ENCODE data around the gene NUSAP1.
"Not testable (repeated sequence)": the region's sequence is repeated elsewhere in the genome, so short reads cannot be mapped to it uniquely, and the experiment has no call there.

Gene NUSAP1

DNA sequence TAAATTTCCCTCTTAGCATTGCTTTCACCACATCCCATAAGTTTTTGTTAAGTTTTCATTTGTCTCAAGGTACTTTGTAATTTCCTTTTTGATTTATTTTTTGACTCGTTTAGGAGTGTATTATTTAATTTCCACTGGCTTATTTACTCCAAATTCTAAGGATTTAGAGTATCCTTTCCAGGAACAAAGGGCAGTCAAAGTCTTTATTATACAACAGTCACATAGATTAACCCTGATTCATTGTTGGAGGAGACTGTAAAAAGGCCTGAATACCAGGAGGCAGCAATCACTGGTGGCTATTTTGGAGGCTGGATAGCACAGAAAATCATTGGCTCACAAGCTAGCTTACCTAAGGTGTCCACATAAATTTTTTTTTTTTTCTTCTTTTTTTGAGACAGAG is 40.2 kb upstream of the NUSAP1 start:
- H3K27ac ChIP-seq (ENCODE audit: low read depth, low read length, poor library complexity, severe bottlenecking), result peak overlapping the region; percentile 84
- H3K9me2 ChIP-seq (ENCODE audit: low read depth, low read length), result no peaks in the 10 kb centered on the region
- no peak overlapping the region for H3K4me2 ChIP-seq (ENCODE audit: low read length)
- no peaks in the 10 kb centered on the region for H3K9me3 ChIP-seq (ENCODE audit: low read length)
- TF ChIP-seq EZH2 (IDR thresholded peaks at IDR 0.05; ENCODE audit: borderline replicate concordance, low read length), result no peak
- TF ChIP-seq, protein P1, sequence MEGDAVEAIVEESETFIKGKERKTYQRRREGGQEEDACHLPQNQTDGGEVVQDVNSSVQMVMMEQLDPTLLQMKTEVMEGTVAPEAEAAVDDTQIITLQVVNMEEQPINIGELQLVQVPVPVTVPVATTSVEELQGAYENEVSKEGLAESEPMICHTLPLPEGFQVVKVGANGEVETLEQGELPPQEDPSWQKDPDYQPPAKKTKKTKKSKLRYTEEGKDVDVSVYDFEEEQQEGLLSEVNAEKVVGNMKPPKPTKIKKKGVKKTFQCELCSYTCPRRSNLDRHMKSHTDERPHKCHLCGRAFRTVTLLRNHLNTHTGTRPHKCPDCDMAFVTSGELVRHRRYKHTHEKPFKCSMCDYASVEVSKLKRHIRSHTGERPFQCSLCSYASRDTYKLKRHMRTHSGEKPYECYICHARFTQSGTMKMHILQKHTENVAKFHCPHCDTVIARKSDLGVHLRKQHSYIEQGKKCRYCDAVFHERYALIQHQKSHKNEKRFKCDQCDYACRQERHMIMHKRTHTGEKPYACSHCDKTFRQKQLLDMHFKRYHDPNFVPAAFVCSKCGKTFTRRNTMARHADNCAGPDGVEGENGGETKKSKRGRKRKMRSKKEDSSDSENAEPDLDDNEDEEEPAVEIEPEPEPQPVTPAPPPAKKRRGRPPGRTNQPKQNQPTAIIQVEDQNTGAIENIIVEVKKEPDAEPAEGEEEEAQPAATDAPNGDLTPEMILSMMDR (IDR thresholded peaks at IDR 0.05; ENCODE audit: low read length), result no peak
- no peaks in the 10 kb centered on the region for H3F3A ChIP-seq (ENCODE audit: insufficient read depth, low read length)
- H3K4me1 ChIP-seq (ENCODE audit: insufficient read depth, low read length, severe bottlenecking), result peaks cover 37% of the 10 kb centered on the region
- H3K36me3 ChIP-seq (ENCODE audit: insufficient read depth, low read length), result peaks cover 69% of the 10 kb centered on the region
- no peaks in the 10 kb centered on the region for H3K27me3 ChIP-seq (ENCODE audit: insufficient read depth, low read length)
- H2AFZ ChIP-seq (ENCODE audit: low read length), result no peak overlapping the region
- H3K4me3 ChIP-seq (ENCODE audit: low read depth, low read length, poor library complexity, severe bottlenecking), result no peak overlapping the region
- H3K79me2 ChIP-seq (ENCODE audit: insufficient read depth, low read length), result peaks cover 6% of the 10 kb centered on the region; the same call in 1 of the 2 replicates
- no peak overlapping the region for H3K9ac ChIP-seq (ENCODE audit: low read length)
- H4K20me1 ChIP-seq (ENCODE audit: insufficient read depth, low read length), result no peaks in the 10 kb centered on the region; the same call in 1 of the 2 replicates

DNA sequence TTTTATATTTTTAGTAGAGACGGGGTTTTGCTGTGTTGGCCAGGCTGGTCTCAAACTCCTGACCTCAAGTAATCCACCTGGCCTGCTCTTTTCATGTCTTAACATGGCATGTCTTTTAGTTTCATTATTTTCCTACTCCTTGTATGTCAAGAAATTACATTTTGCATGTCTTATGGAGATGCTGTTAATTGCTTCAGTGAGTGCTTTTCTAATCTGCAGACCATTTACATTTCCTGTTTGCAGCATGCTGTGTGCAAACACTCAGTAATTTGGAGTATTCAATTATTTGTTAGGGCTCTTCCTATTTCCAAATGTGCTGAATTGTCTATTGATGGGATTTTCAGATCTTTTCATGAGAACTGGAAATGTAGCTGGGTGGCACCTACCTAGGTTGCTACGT is 31.5 kb upstream of the NUSAP1 start:
- H3K4me1 ChIP-seq (ENCODE audit: insufficient read depth, low read length, severe bottlenecking); H3F3A ChIP-seq (ENCODE audit: insufficient read depth, low read length); H3K9ac ChIP-seq (ENCODE audit: low read length); H3K4me3 ChIP-seq (ENCODE audit: low read depth, low read length, poor library complexity, severe bottlenecking); H3K9me2 ChIP-seq (ENCODE audit: low read depth, low read length); H3K4me2 ChIP-seq (ENCODE audit: low read length); H3K9me3 ChIP-seq (ENCODE audit: low read length); H2AFZ ChIP-seq (ENCODE audit: low read length); H3K27ac ChIP-seq (ENCODE audit: low read depth, low read length, poor library complexity, severe bottlenecking); H3K79me2 ChIP-seq (ENCODE audit: insufficient read depth, low read length); H4K20me1 ChIP-seq (ENCODE audit: insufficient read depth, low read length); H3K27me3 ChIP-seq (ENCODE audit: insufficient read depth, low read length): not testable (repeated sequence)
- peaks cover 54% of the 10 kb centered on the region for H3K36me3 ChIP-seq (ENCODE audit: insufficient read depth, low read length)

GRCh38 chr15:41301587-41301986 is 31.1 kb upstream of the NUSAP1 start:
- H4K20me1 ChIP-seq (ENCODE audit: insufficient read depth, low read length), result no peaks in the 10 kb centered on the region
- H3K4me3 ChIP-seq (ENCODE audit: low read depth, low read length, poor library complexity, severe bottlenecking), result no peak overlapping the region
- no peaks in the 10 kb centered on the region for H3F3A ChIP-seq (ENCODE audit: insufficient read depth, low read length)
- H3K9me2 ChIP-seq (ENCODE audit: low read depth, low read length), result no peaks in the 10 kb centered on the region
- no peaks in the 10 kb centered on the region for H3K27me3 ChIP-seq (ENCODE audit: insufficient read depth, low read length)
- H3K4me2 ChIP-seq (ENCODE audit: low read length), result no peak overlapping the region
- H3K27ac ChIP-seq (ENCODE audit: low read depth, low read length, poor library complexity, severe bottlenecking), result no peak overlapping the region
- peaks cover 8% of the 10 kb centered on the region for H3K4me1 ChIP-seq (ENCODE audit: insufficient read depth, low read length, severe bottlenecking)
- H3K36me3 ChIP-seq (ENCODE audit: insufficient read depth, low read length), result peaks cover 54% of the 10 kb centered on the region
- H3K9ac ChIP-seq (ENCODE audit: low read length), result no peak overlapping the region
- no peaks in the 10 kb centered on the region for H3K9me3 ChIP-seq (ENCODE audit: low read length)
- TF ChIP-seq EZH2 (IDR thresholded peaks at IDR 0.05; ENCODE audit: borderline replicate concordance, low read length), result no peak
- TF ChIP-seq, protein P1 (IDR thresholded peaks at IDR 0.05; ENCODE audit: low read length), result no peak
- no peak overlapping the region for H2AFZ ChIP-seq (ENCODE audit: low read length)
- no peaks in the 10 kb centered on the region for H3K79me2 ChIP-seq (ENCODE audit: insufficient read depth, low read length)

- H3K4me2 ChIP-seq (ENCODE audit: low read length), result no peak overlapping the region
- H3K9me2 ChIP-seq (ENCODE audit: low read depth, low read length), result no peaks in the 10 kb centered on the region
- H3K27ac ChIP-seq (ENCODE audit: low read depth, low read length, poor library complexity, severe bottlenecking), result no peak overlapping the region
- H3K79me2 ChIP-seq (ENCODE audit: insufficient read depth, low read length), result no peaks in the 10 kb centered on the region
- peaks cover 8% of the 10 kb centered on the region for H3K4me1 ChIP-seq (ENCODE audit: insufficient read depth, low read length, severe bottlenecking)
- no peak overlapping the region for H2AFZ ChIP-seq (ENCODE audit: low read length)
- H3K9ac ChIP-seq (ENCODE audit: low read length), result no peak overlapping the region
- H3K4me3 ChIP-seq (ENCODE audit: low read depth, low read length, poor library complexity, severe bottlenecking), result no peak overlapping the region
- H4K20me1 ChIP-seq (ENCODE audit: insufficient read depth, low read length), result no peaks in the 10 kb centered on the region
- no peak for TF ChIP-seq EZH2 (IDR thresholded peaks at IDR 0.05; ENCODE audit: borderline replicate concordance, low read length)
- TF ChIP-seq, protein P1 (IDR thresholded peaks at IDR 0.05; ENCODE audit: low read length), result no peak
- peaks cover 37% of the 10 kb centered on the region for H3K36me3 ChIP-seq (ENCODE audit: insufficient read depth, low read length)
- H3K9me3 ChIP-seq (ENCODE audit: low read length), result no peaks in the 10 kb centered on the region
- H3K27me3 ChIP-seq (ENCODE audit: insufficient read depth, low read length), result no peaks in the 10 kb centered on the region
- H3F3A ChIP-seq (ENCODE audit: insufficient read depth, low read length), result no peaks in the 10 kb centered on the region; the same call in 1 of the 2 replicates
Observed at GRCh38 chr15:41304149-41304770, 28.4 kb upstream of the NUSAP1 start.
